ENCODE results near the gene DDOST. TPM values are rescaled to one million over a fixed set of nuclear protein-coding genes. Genes with fewer than 3 reads are reported as not detected.

The DDOST gene
- total RNA-seq, 1 donor from 2014 or later = 273 TPM

GRCh38 chr1:20634594-20635084 is 26.5 kb downstream of the DDOST start:
- DNase-seq (ENCODE audit: low spot score, unreplicated experiment) = no peak

GRCh38 chr1:20634065-20634593 is 27.0 kb downstream of the DDOST start:
- Mint-ChIP-seq H3K9me3 (ENCODE audit: low read depth) (no peaks in the 10 kb centered on the region), H3K27ac (peak overlapping the region; percentile 78), H3K36me3 (ENCODE audit: insufficient read depth) (peaks cover 2% of the 10 kb centered on the region), H3K27me3 (no peaks in the 10 kb centered on the region), H3K4me3 (ENCODE audit: low read depth) (peak overlapping the region; percentile 84), H3K4me1 (ENCODE audit: low read depth) (peaks cover 3% of the 10 kb centered on the region)
- DNase-seq (ENCODE audit: low spot score, unreplicated experiment) = no peak
- no peak for TF ChIP-seq CTCF (IDR thresholded peaks at IDR 0.05; ENCODE audit: unreplicated experiment)

More at GRCh38 chr1:20634594-20635084, 26.5 kb downstream of the DDOST start:
- no peak overlapping the region for H3K27ac Mint-ChIP-seq
- H3K9me3 Mint-ChIP-seq (ENCODE audit: low read depth) = no peaks in the 10 kb centered on the region
- TF ChIP-seq CTCF (IDR thresholded peaks at IDR 0.05; ENCODE audit: unreplicated experiment) = no peak
- H3K36me3 Mint-ChIP-seq (ENCODE audit: insufficient read depth) = peaks cover 2% of the 10 kb centered on the region
- no peaks in the 10 kb centered on the region for H3K27me3 Mint-ChIP-seq
- peak overlapping the region; percentile 84 for H3K4me3 Mint-ChIP-seq (ENCODE audit: low read depth)
- H3K4me1 Mint-ChIP-seq (ENCODE audit: low read depth) = peaks cover 3% of the 10 kb centered on the region

GRCh38 chr1:20633190-20634064 is 27.7 kb downstream of the DDOST start, which contains the start of gene PINK1:
Gene PINK1, plus strand, starts transcription at chr1:20633458. Its CDS starts 91 bp downstream, at chr1:20633549.
- H3K9me3 Mint-ChIP-seq (ENCODE audit: low read depth) = no peaks in the 10 kb centered on the region
- peak; percentile 100 for TF ChIP-seq CTCF (IDR thresholded peaks at IDR 0.05; ENCODE audit: unreplicated experiment)
- peak within 1 kb of the TSS; percentile 78 for H3K27ac Mint-ChIP-seq
- H3K36me3 Mint-ChIP-seq (ENCODE audit: insufficient read depth) = no peaks in the 10 kb centered on the region
- peak; percentile 90 for DNase-seq (ENCODE audit: low spot score, unreplicated experiment)
- H3K27me3 Mint-ChIP-seq = no peaks in the 10 kb centered on the region
- peaks cover 3% of the 10 kb centered on the region for H3K4me1 Mint-ChIP-seq (ENCODE audit: low read depth)
- peak within 1 kb of the TSS; percentile 84 for H3K4me3 Mint-ChIP-seq (ENCODE audit: low read depth)

- TF ChIP-seq CTCF (IDR thresholded peaks at IDR 0.05; ENCODE audit: unreplicated experiment) = no peak
- peaks cover 1% of the 10 kb centered on the region for H3K27me3 Mint-ChIP-seq
- no peaks in the 10 kb centered on the region for H3K9me3 Mint-ChIP-seq (ENCODE audit: low read depth)
- peaks cover 3% of the 10 kb centered on the region for H3K4me1 Mint-ChIP-seq (ENCODE audit: low read depth)
- DNase-seq (ENCODE audit: low spot score, unreplicated experiment) = no peak
- H3K27ac Mint-ChIP-seq = no peak overlapping the region
- H3K36me3 Mint-ChIP-seq (ENCODE audit: insufficient read depth) = no peaks in the 10 kb centered on the region
- peak overlapping the region; percentile 64 for H3K4me3 Mint-ChIP-seq (ENCODE audit: low read depth)
Observed at GRCh38 chr1:20632386-20632785, 28.8 kb downstream of the DDOST start.

GRCh38 chr1:20630729-20631128 is 30.4 kb downstream of the DDOST start:
- Mint-ChIP-seq H3K4me3 (ENCODE audit: low read depth) (no peak overlapping the region), H3K36me3 (ENCODE audit: insufficient read depth) (no peaks in the 10 kb centered on the region), H3K9me3 (ENCODE audit: low read depth) (no peaks in the 10 kb centered on the region), H3K4me1 (ENCODE audit: low read depth) (peaks cover 3% of the 10 kb centered on the region), H3K27ac (no peak overlapping the region), H3K27me3 (peaks cover 10% of the 10 kb centered on the region)
- no peak for TF ChIP-seq CTCF (IDR thresholded peaks at IDR 0.05; ENCODE audit: unreplicated experiment)
- no peak for DNase-seq (ENCODE audit: low spot score, unreplicated experiment)
